Transverse colon (tissue), 4 donors: ENCODE results near the gene SETX. TPM values are rescaled to one million over a fixed set of nuclear protein-coding genes. Genes with fewer than 3 reads are reported as not detected.

Source experiments
- DNase-seq: peaks from one replicate; pipeline ENCODE4 v3.0.0-alpha.2; 2019
- H3K27ac ChIP-seq, 4 donors: fragments of 200-600 bp; sonication (generic); 2 replicates each; pipeline ENCODE4 v1.5.1; 2016 to 2018; ENCODE audit warnings: inconsistent platforms in 4 of 4
- H3K27me3 ChIP-seq: fragments of 200-600 bp; sonication (generic); 2 replicates; pipeline ENCODE4 v1.5.1; 2017; ENCODE audit warnings: inconsistent platforms
- H3K36me3 ChIP-seq, 4 donors: fragments of 200-600 bp; sonication (generic); 2 replicates each; pipeline ENCODE4 v1.5.1; 2017 to 2019; ENCODE audit warnings: inconsistent platforms in 4 of 4
- H3K4me1 ChIP-seq, 4 donors: fragments of 200-600 bp; sonication (generic); 2 replicates each; pipeline ENCODE4 v1.5.1; 2017 to 2020; ENCODE audit warnings: inconsistent platforms in 4 of 4
- H3K4me3 ChIP-seq, 4 donors: fragments of 200-600 bp; sonication (generic); 1 replicate in 1 of 4; 2 replicates in 3 of 4; pipeline versions ENCODE4 v1.5.1 to v1.6.1; 2017 to 2019; ENCODE audit warnings: inconsistent platforms in 4 of 4
- H3K9me3 ChIP-seq, 2 donors: fragments of 200-600 bp; sonication (generic); 2 replicates each; pipeline ENCODE4 v1.5.1; 2017 to 2019; ENCODE audit warnings: inconsistent platforms in 2 of 2
- EP300 ChIP-seq: sonication (generic); formaldehyde crosslinking; IDR thresholded peaks from one replicate; pipeline ENCODE4 v1.6.1; 2017; ENCODE audit warnings: antibody characterized with exemption, low read depth
- POLR2A ChIP-seq: fragments of 450-650 bp; IDR thresholded peaks from one replicate; pipeline ENCODE4 v1.6.1; 2016; ENCODE audit warnings: antibody characterized with exemption, mild to moderate bottlenecking, moderate library complexity
- POLR2AphosphoS5 ChIP-seq, 3 donors: sonication (generic); formaldehyde crosslinking; IDR thresholded peaks; one replicate each; pipeline ENCODE4 v1.6.1; 2016; ENCODE audit warnings: antibody characterized with exemption in 3 of 3
- WGBS, 2 donors: methylation state at CpG; one replicate each; pipeline ENCODE4 v1.1.5; 2018; ENCODE audit warnings: low coverage in 1 of 2; 5-methylcytosine and 5-hydroxymethylcytosine counted together
- in situ Hi-C, 4 donors: fragments of 200-750 bp; cut with MboI; loops; one replicate each; pipeline versions ENCODE4 v1.15.0 to v1.15.1; 2017; ENCODE audit warnings: low sequenced_read_pairs in 3 of 4, low pct_ligation_motif_present in 1 of 4, low pct_unique_long_range_greater_than_20kb in 1 of 4
- intact Hi-C: fragments of 100-400 bp; cut with DNase I; formaldehyde crosslinking; loops from one replicate; pipeline ENCODE4 v1.15.1; 2023; ENCODE audit warnings: low total_unique reads
- total RNA-seq, 4 donors: library from RNA; depleted of rRNA; stranded (reverse); fragments of >200 nt; gene quantifications; one replicate each; pipeline ENCODE4 v1.1.0, GENCODE V29; 2016
- TF ChIP-seq, protein P1 (sequence below), 5 experiments: fragments of 200-600 bp in 3 of 5; fragments of 450-650 bp in 2 of 5; sonication (generic) in 3 of 5; IDR thresholded peaks; 1 replicate in 2 of 5; 2 replicates in 3 of 5; pipeline ENCODE4 v1.5.1; 2016 to 2017; ENCODE audit warnings: antibody characterized with exemption in 5 of 5, inconsistent platforms in 3 of 5, mild to moderate bottlenecking in 2 of 5, moderate library complexity in 1 of 5

The SETX gene
- total RNA-seq, 4 donors from 2014 or later = 27.7 to 70.5 (median 48.5) TPM

DNA sequence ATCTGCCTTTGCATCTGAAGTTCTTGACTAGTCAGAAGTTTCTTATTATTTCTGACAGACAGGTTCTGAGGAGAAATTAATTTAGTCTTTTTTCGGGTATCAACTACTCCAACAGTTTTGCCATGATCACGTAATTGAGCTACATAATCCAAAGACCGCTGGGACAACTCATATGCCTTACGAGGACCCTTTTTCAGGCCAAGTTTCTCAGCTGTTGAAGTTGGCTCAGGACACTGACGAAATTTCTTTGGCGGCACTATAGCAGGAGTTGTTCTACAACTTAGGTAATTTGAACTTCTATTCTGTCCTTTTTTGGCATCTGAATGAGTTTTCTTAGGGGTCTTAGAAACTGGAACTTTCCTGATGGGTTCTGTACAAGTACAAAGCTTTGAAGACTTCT, 27.2 kb downstream of the SETX start:
- Histone ChIP-seq H3K27me3 (no peaks in the 10 kb centered on the region), H3K9me3 (no peaks in the 10 kb centered on the region), H3K4me3 (no peak overlapping the region), H3K4me1 (no peaks in the 10 kb centered on the region), H3K27ac (no peak overlapping the region), H3K36me3 (peaks cover 0 to 56% (median 27%) of the 10 kb centered on the region in 4 donors)
- no peak for DNase-seq
- intact Hi-C loops (no loop called here), in situ Hi-C loops (no loop called here)
- TF ChIP-seq, protein P1, sequence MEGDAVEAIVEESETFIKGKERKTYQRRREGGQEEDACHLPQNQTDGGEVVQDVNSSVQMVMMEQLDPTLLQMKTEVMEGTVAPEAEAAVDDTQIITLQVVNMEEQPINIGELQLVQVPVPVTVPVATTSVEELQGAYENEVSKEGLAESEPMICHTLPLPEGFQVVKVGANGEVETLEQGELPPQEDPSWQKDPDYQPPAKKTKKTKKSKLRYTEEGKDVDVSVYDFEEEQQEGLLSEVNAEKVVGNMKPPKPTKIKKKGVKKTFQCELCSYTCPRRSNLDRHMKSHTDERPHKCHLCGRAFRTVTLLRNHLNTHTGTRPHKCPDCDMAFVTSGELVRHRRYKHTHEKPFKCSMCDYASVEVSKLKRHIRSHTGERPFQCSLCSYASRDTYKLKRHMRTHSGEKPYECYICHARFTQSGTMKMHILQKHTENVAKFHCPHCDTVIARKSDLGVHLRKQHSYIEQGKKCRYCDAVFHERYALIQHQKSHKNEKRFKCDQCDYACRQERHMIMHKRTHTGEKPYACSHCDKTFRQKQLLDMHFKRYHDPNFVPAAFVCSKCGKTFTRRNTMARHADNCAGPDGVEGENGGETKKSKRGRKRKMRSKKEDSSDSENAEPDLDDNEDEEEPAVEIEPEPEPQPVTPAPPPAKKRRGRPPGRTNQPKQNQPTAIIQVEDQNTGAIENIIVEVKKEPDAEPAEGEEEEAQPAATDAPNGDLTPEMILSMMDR (IDR thresholded peaks at IDR 0.05) = no peak
- TF ChIP-seq POLR2A (no peak), POLR2AphosphoS5 (IDR thresholded peaks at IDR 0.05) (no peak), EP300 (no peak)
- 99 to 100% methylated on average over 4 to 6 of the region's 6 CpGs for WGBS, 2 donors

DNA sequence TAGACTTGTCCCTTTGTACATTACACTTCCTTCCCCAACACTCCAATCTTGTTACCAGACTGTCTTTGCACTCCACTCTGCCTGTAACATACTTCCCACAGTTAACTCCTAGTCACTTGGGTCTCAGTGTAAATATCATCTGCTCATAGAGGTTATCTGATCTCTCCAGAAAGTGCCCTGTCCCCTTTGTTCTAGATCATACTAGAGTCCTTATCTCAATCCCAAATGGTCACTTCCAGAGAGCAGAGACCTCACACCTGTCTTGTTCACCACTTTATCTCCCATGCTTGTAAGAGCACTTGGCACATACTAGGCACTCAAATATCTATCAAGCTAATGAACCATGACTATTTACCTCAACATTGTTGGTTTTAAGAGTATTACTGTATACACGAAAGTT, 30.4 kb downstream of the SETX start:
- H3K9me3 ChIP-seq = no peaks in the 10 kb centered on the region
- peaks cover 0 to 3% (median 0%) of the 10 kb centered on the region in 4 donors for H3K4me1 ChIP-seq
- no peaks in the 10 kb centered on the region for H3K27me3 ChIP-seq
- H3K36me3 ChIP-seq = peaks cover 0 to 29% (median 11%) of the 10 kb centered on the region in 4 donors
- H3K4me3 ChIP-seq = no peak overlapping the region
- no peak overlapping the region for H3K27ac ChIP-seq
- DNase-seq = no peak
- in situ Hi-C loops = no loop called here
- intact Hi-C loops = no loop called here
- TF ChIP-seq, protein P1 (IDR thresholded peaks at IDR 0.05) = no peak
- TF ChIP-seq POLR2A (no peak), POLR2AphosphoS5 (IDR thresholded peaks at IDR 0.05) (no peak), EP300 (no peak)
- 76% methylated on average over 1 of the region's 1 CpG; no CpG with 5 or more reads in 1 of the 2 donors for WGBS, 2 donors

DNA sequence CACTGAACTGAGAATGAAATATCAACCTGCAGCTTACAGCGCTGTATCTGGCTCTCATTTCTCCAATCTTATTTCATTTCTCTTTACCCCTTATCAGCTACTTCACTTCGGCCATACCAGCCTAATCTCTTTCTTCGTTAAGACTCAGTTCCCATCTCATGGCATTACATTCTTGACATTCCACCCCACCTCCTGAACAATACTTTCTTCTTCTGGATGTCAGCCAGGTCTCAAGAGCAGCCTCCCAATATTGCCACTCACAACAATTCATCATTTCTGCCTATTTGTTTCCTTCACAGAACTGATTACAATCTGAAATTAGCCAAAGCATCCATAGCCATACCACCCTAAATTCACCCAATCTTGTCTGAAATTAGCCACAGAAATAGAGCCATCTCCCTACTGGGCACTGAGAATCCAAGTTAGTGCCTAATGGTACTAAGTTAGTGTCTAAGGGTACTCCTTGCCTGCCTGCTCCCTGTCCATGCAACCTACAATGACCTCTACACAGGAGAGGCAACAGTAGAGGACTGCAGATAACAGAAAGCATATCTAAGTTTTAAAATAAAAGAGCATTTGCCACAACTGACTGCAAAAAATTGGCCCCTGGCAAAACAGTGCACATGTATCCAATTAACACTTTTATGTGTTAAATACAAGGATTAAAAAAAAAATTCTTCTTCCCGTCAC, 35.2 kb downstream of the SETX start:
- in situ Hi-C loops (no loop called here), intact Hi-C loops (no loop called here)
- Histone ChIP-seq H3K4me3 (no peak overlapping the region), H3K9me3 (no peaks in the 10 kb centered on the region), H3K4me1 (peaks cover 0 to 10% (median 1%) of the 10 kb centered on the region in 4 donors), H3K36me3 (peaks cover 0 to 14% (median 2%) of the 10 kb centered on the region in 4 donors), H3K27ac (no peak overlapping the region), H3K27me3 (no peaks in the 10 kb centered on the region)
- TF ChIP-seq EP300 (no peak), POLR2A (no peak), POLR2AphosphoS5 (IDR thresholded peaks at IDR 0.05) (no peak)
- TF ChIP-seq, protein P1 (IDR thresholded peaks at IDR 0.05) = no peak
- no peak for DNase-seq
- WGBS, 2 donors = 83 to 87% methylated on average over 4 of the region's 4 CpGs

- TF ChIP-seq EP300 (no peak), POLR2A (no peak)
- TF ChIP-seq, protein P1 (IDR thresholded peaks at IDR 0.05) = no peak
- DNase-seq = no peak
- intact Hi-C loops (no loop called here), in situ Hi-C loops (no loop called here)
- no peaks in the 10 kb centered on the region for H3K4me1 ChIP-seq
- peaks cover 0 to 36% (median 15%) of the 10 kb centered on the region in 4 donors for H3K36me3 ChIP-seq
- H3K4me3 ChIP-seq = no peak overlapping the region
- no peak overlapping the region for H3K27ac ChIP-seq
- H3K27me3 ChIP-seq = no peaks in the 10 kb centered on the region
- 88 to 90% methylated on average over 2 of the region's 2 CpGs for WGBS, 2 donors
- no peaks in the 10 kb centered on the region for H3K9me3 ChIP-seq
Measured at GRCh38 chr9:132312873-132313272, 41.9 kb downstream of the SETX start.
